Thoracic aorta (tissue), 2 donors: ENCODE measurements around the gene PPP3CA. TPM values are rescaled to one million over a fixed set of nuclear protein-coding genes. Genes with fewer than 3 reads are reported as not detected.

Experiments used
- ATAC-seq: fragments of 150-250 bp; one replicate; pipeline ENCODE4 v1.8.0; 2017; ENCODE audit warnings: low read depth; ENCODE audit not compliant: insufficient number of reproducible peaks, low FRiP score
- DNase-seq: peaks from one replicate; pipeline ENCODE4 v3.0.0-alpha.2; 2020; ENCODE audit warnings: low spot score
- H3K27ac ChIP-seq, 2 donors: fragments of 200-600 bp; sonication (generic); 1 replicate in 1 of 2; 2 replicates in 1 of 2; pipeline ENCODE4 v1.5.1; 2016; ENCODE audit warnings: mild to moderate bottlenecking in 2 of 2, moderate library complexity in 2 of 2
- H3K27me3 ChIP-seq: fragments of 200-600 bp; sonication (generic); replicated peaks from 2 replicates; pipeline ENCODE4 v1.6.0; 2016; ENCODE audit warnings: mild to moderate bottlenecking; ENCODE audit not compliant: insufficient read depth
- H3K36me3 ChIP-seq: fragments of 200-600 bp; sonication (generic); one replicate; pipeline ENCODE4 v1.5.1; 2016
- H3K4me1 ChIP-seq, 2 donors: fragments of 200-600 bp; sonication (generic); 1 replicate in 1 of 2; 2 replicates in 1 of 2; pipeline versions ENCODE4 v1.5.1 to v1.6.0; 2016; ENCODE audit warnings: low read depth in 2 of 2, mild to moderate bottlenecking in 1 of 2; ENCODE audit not compliant: control insufficient read depth in 1 of 2
- H3K4me3 ChIP-seq: fragments of 200-600 bp; sonication (generic); 2 replicates; pipeline ENCODE4 v1.5.1; 2016; ENCODE audit warnings: mild to moderate bottlenecking
- H3K9me3 ChIP-seq: fragments of 200-600 bp; sonication (generic); 2 replicates; pipeline ENCODE4 v1.5.1; 2016
- CTCF ChIP-seq: fragments of 200-600 bp; sonication (generic); IDR thresholded peaks from one replicate; pipeline ENCODE4 v1.5.1; 2019; ENCODE audit warnings: antibody characterized with exemption
- total RNA-seq, 2 donors: library from RNA; depleted of rRNA; stranded (reverse); fragments of >200 nt; gene quantifications; one replicate each; pipeline versions ENCODE4 v1.1.0 to v1.2.3, GENCODE V29; 2016

The PPP3CA gene
- total RNA-seq, 2 donors from 2014 or later: 21.9 to 43.2 TPM

DNA sequence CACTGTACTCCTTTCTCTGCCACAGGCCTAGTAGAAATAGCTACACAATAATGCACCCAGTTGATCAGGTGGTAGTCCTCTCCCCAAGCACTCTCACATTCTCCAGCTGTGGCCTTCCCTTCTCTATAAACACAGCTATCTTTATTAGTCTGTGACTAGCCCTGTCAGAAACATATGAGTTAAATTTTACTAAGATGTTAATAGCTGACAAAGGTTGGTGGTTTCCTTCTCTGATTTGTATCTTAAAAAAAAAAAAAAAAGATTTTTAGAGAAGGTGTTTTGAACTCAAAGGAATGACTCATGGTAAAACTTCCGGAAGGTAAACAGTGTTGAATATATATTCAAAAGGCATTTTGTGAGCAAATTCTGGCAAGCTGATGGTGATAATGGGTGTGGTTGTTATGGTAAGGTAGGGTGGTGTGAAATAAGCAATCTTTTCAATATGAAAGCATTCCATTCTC is 327.4 kb downstream of the PPP3CA start:
- ATAC-seq: no peak
- peak overlapping the region in 1 of 2 donors; percentile 19 for H3K27ac ChIP-seq
- no peak for TF ChIP-seq CTCF

GRCh38 chr4:101019313-101019712 is 328.0 kb downstream of the PPP3CA start:
- no peak for TF ChIP-seq CTCF
- Histone ChIP-seq H3K4me3 (no peak overlapping the region), H3K36me3 (no peaks in the 10 kb centered on the region), H3K4me1 (peaks cover 14 to 28% of the 10 kb centered on the region in 2 donors), H3K27me3 (no peaks in the 10 kb centered on the region), H3K27ac (no peak overlapping the region), H3K9me3 (no peaks in the 10 kb centered on the region)
- no peak for ATAC-seq
- DNase-seq: no peak

More for the DNA sequence above, 327.4 kb downstream of the PPP3CA start:
- H3K27me3 ChIP-seq: no peaks in the 10 kb centered on the region
- no peak for DNase-seq
- peaks cover 14 to 28% of the 10 kb centered on the region in 2 donors for H3K4me1 ChIP-seq
- no peak overlapping the region for H3K4me3 ChIP-seq
- no peaks in the 10 kb centered on the region for H3K9me3 ChIP-seq
- H3K36me3 ChIP-seq: no peaks in the 10 kb centered on the region

DNA sequence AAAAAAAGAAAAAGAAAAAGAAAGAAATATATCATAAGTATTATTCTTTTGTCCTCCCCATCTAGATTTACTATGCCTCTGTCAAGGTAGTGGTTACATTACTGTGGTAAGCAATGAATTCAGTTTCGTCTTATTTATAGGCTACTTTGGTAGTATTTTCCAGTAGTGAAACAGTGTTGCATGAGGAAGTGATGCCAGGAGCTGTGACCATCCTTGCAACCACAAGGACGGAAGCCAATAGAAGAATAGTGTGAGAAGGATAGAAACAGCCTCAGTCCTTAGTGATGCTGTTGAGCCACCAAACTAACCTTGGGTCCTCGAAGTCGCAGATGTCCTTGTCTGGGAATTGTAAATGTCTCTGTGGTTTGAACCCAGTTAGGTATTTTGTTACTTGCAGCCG is 328.5 kb downstream of the PPP3CA start:
- no peak overlapping the region for H3K27ac ChIP-seq
- ATAC-seq (no peak), DNase-seq (no peak)
- H3K36me3 ChIP-seq: no peaks in the 10 kb centered on the region
- no peaks in the 10 kb centered on the region for H3K27me3 ChIP-seq
- TF ChIP-seq CTCF: no peak
- H3K4me1 ChIP-seq: peaks cover 14 to 28% of the 10 kb centered on the region in 2 donors
- no peaks in the 10 kb centered on the region for H3K9me3 ChIP-seq
- no peak overlapping the region for H3K4me3 ChIP-seq

DNA sequence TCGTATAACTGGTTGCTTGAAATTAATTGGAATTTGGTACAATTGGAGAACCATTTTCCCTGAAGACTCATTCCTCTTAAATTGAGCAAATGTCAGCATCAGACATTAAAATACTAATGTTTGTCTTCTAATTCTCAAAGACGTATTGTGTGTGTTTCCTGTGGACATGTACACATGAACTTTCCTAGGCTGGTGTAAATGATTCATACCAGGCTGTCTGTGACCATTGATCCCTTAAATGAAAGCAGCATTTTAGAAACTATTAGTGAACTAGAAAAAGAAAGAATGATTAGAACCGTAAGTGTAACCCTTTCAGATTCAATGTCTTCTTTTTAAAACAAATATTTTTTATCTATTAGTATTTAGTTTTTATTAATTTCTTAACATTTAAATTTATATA is 332.9 kb downstream of the PPP3CA start:
- H3K27me3 ChIP-seq: no peaks in the 10 kb centered on the region
- ATAC-seq (no peak), DNase-seq (no peak)
- no peak overlapping the region for H3K27ac ChIP-seq
- no peaks in the 10 kb centered on the region for H3K36me3 ChIP-seq
- TF ChIP-seq CTCF: no peak
- no peak overlapping the region for H3K4me3 ChIP-seq
- peaks cover 11 to 14% of the 10 kb centered on the region in 2 donors for H3K4me1 ChIP-seq
- H3K9me3 ChIP-seq: no peaks in the 10 kb centered on the region

GRCh38 chr4:101010987-101011386 is 336.3 kb downstream of the PPP3CA start:
- DNase-seq: no peak
- no peaks in the 10 kb centered on the region for H3K9me3 ChIP-seq
- H3K4me3 ChIP-seq: no peak overlapping the region
- H3K27me3 ChIP-seq: no peaks in the 10 kb centered on the region
- TF ChIP-seq CTCF: no peak
- peaks cover 17 to 22% of the 10 kb centered on the region in 2 donors for H3K4me1 ChIP-seq
- H3K36me3 ChIP-seq: no peaks in the 10 kb centered on the region
- no peak for ATAC-seq
- no peak overlapping the region for H3K27ac ChIP-seq
